Osteocyte (in vitro differentiated cells): ENCODE results near the gene ALDH1A3. TPM values are rescaled to one million over a fixed set of nuclear protein-coding genes. Genes with fewer than 3 reads are reported as not detected.
A peak's percentile ranks its signal among the peaks of the same experiment; 100 is the strongest.

ENCODE experiments used
- DNase-seq: peaks from one replicate; pipeline ENCODE4 v3.0.0; 2021; ENCODE audit warnings: mixed read lengths; ENCODE audit not compliant: unreplicated experiment; ENCODE audit errors: extremely low spot score
- H3K27ac Mint-ChIP-seq: one replicate; pipeline ENCODE4 v1.8.0; 2021; ENCODE audit warnings: mild to moderate bottlenecking, mixed read lengths; ENCODE audit not compliant: unreplicated experiment
- H3K27me3 Mint-ChIP-seq: one replicate; pipeline ENCODE4 v1.8.0; 2021; ENCODE audit warnings: mixed read lengths; ENCODE audit not compliant: unreplicated experiment
- H3K36me3 Mint-ChIP-seq: one replicate; pipeline ENCODE4 v1.8.0; 2021; ENCODE audit warnings: mixed read lengths; ENCODE audit not compliant: unreplicated experiment
- H3K4me1 Mint-ChIP-seq: one replicate; pipeline ENCODE4 v1.8.0; 2021; ENCODE audit warnings: mixed read lengths; ENCODE audit not compliant: unreplicated experiment
- H3K4me3 Mint-ChIP-seq: one replicate; pipeline ENCODE4 v1.8.0; 2021; ENCODE audit warnings: mild to moderate bottlenecking, moderate library complexity, mixed read lengths; ENCODE audit not compliant: unreplicated experiment
- H3K9me3 Mint-ChIP-seq: one replicate; pipeline ENCODE4 v1.8.0; 2021; ENCODE audit warnings: mixed read lengths; ENCODE audit not compliant: unreplicated experiment
- total RNA-seq: library from RNA; stranded (reverse); gene quantifications from 2 replicates; pipeline ENCODE4 v1.2.1, GENCODE V29; 2021
- TF ChIP-seq, protein P1 (sequence below): fragments of 200-600 bp; sonication (generic); IDR thresholded peaks from 2 replicates; pipeline ENCODE4 v1.5.0; 2021; ENCODE audit warnings: antibody characterized with exemption, mild to moderate bottlenecking, moderate library complexity

ALDH1A3 gene
- total RNA-seq, 1 donor from 2014 or later, result 0.30 TPM

DNA sequence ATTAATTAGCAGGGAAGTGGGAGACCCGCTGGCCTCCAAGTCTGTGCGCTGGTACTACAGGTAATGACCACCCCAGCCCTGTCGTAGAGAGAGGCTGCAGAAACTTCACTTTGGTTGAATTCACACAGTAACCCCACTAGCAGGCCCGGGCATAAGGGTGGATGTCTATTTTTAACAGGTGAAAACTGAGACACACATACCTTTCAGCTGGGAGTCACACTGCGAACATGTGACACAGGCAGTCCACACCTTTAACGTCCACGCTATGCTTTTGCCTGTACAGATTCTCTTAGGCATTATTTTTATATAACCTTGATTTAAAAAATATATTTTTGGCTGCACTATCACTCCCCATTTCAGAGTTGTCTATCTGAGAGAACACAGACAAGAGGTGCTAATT is 43.4 kb downstream of the ALDH1A3 start:
- no peak for DNase-seq
- H3K9me3 Mint-ChIP-seq, result no peaks in the 10 kb centered on the region
- no peaks in the 10 kb centered on the region for H3K27me3 Mint-ChIP-seq
- H3K27ac Mint-ChIP-seq, result no peak overlapping the region
- H3K4me3 Mint-ChIP-seq, result no peak overlapping the region
- peaks cover 8% of the 10 kb centered on the region for H3K36me3 Mint-ChIP-seq
- peaks cover 15% of the 10 kb centered on the region for H3K4me1 Mint-ChIP-seq
- TF ChIP-seq, protein P1, sequence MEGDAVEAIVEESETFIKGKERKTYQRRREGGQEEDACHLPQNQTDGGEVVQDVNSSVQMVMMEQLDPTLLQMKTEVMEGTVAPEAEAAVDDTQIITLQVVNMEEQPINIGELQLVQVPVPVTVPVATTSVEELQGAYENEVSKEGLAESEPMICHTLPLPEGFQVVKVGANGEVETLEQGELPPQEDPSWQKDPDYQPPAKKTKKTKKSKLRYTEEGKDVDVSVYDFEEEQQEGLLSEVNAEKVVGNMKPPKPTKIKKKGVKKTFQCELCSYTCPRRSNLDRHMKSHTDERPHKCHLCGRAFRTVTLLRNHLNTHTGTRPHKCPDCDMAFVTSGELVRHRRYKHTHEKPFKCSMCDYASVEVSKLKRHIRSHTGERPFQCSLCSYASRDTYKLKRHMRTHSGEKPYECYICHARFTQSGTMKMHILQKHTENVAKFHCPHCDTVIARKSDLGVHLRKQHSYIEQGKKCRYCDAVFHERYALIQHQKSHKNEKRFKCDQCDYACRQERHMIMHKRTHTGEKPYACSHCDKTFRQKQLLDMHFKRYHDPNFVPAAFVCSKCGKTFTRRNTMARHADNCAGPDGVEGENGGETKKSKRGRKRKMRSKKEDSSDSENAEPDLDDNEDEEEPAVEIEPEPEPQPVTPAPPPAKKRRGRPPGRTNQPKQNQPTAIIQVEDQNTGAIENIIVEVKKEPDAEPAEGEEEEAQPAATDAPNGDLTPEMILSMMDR, result no peak

DNA sequence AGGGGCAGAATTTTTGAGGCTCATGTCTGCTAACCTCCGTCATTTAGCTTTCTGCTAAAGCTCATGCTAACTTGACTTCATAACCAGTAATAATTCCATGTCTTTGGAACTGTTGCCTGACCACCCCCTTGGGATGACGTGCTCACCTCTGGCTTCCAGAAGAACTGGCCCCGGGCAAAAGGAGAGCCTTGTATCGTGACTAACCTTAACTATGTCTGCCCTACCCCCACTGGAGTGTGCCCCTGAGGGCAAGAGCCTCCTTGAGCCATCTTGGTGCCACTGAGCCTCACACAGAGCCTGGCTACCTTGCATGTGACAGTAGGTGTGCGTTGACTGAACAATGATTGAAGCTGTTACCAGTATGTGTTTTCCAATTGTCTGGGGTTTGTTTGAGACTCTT is 44.3 kb downstream of the ALDH1A3 start:
- H3K27me3 Mint-ChIP-seq, result no peaks in the 10 kb centered on the region
- no peak for DNase-seq
- TF ChIP-seq, protein P1, result no peak
- peaks cover 9% of the 10 kb centered on the region for H3K36me3 Mint-ChIP-seq
- no peaks in the 10 kb centered on the region for H3K9me3 Mint-ChIP-seq
- H3K4me3 Mint-ChIP-seq, result no peak overlapping the region
- peaks cover 8% of the 10 kb centered on the region for H3K4me1 Mint-ChIP-seq
- no peak overlapping the region for H3K27ac Mint-ChIP-seq

DNA sequence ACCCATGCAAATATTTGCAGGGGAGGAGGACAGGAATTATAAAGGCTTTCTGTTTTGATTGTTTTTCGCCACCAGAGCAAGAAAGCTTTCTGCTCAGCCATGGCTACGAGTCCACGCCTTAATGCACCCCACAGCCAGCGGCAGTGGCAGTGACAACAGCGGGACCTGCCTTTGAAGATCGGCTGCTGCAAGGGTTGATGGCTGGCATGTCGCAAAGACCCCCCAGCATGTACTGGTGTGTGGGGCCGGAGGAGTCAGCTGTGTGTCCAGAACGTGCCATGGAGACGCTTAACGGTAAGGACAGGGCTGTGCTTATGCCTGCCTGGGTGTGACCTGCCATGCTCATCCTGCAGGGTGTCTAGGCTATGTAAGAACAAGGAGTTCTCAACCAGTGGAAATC is 44.8 kb downstream of the ALDH1A3 start:
- Mint-ChIP-seq H3K4me3 (no peak overlapping the region), H3K36me3 (peaks cover 9% of the 10 kb centered on the region), H3K4me1 (peaks cover 8% of the 10 kb centered on the region), H3K27me3 (no peaks in the 10 kb centered on the region), H3K27ac (no peak overlapping the region), H3K9me3 (no peaks in the 10 kb centered on the region)
- TF ChIP-seq, protein P1, result no peak
- DNase-seq, result peak; percentile 66

DNA sequence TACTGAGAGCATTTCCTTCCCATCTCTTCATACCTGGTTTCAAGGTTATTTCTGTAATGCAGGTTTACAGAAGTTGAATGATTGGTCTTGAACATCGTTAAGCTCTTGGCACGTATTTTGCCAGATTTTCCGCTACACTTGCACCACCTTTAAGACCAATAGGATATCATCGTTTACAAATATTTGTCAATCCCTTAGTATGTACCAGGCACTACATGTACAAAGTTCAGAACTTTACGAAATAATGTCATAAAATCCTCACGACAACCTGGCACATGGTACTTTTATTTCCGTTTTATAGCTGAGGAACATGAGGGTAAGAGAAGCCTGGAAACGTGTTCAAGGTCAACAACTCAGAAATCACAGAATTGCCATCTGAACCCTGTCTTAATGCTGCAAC is 45.8 kb downstream of the ALDH1A3 start:
- H3K4me1 Mint-ChIP-seq, result peaks cover 5% of the 10 kb centered on the region
- H3K27ac Mint-ChIP-seq, result no peak overlapping the region
- no peaks in the 10 kb centered on the region for H3K27me3 Mint-ChIP-seq
- TF ChIP-seq, protein P1, result no peak
- H3K9me3 Mint-ChIP-seq, result no peaks in the 10 kb centered on the region
- H3K36me3 Mint-ChIP-seq, result peaks cover 9% of the 10 kb centered on the region
- H3K4me3 Mint-ChIP-seq, result no peak overlapping the region
- DNase-seq, result no peak

DNA sequence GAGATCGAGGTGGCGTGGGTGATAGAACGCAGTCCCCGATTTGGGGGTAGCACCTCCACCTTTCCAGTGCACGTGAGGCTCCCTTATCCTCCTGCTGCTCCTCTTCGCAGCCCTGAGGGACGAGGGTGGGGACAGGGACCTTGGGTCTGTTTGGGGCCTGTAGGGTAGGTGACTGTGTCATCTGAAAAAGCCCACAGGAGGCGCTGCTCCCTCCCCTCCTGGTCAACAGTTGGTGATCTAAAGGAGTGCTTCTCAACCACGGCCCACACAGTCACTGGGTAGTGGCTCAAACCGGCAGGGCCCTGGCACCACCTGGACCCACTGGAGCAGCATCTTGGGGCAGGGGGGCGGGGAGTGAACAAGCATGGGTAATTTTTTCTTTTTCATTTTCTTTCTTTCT is 46.6 kb downstream of the ALDH1A3 start:
- Mint-ChIP-seq H3K4me3 (no peak overlapping the region), H3K27me3 (no peaks in the 10 kb centered on the region), H3K27ac (no peak overlapping the region), H3K36me3 (peaks cover 9% of the 10 kb centered on the region), H3K4me1 (no peaks in the 10 kb centered on the region), H3K9me3 (no peaks in the 10 kb centered on the region)
- peak; percentile 51 for DNase-seq
- TF ChIP-seq, protein P1, result no peak
